OCI-LY7 (cell line): ENCODE measurements around the gene TOP1.

Experiments
- EZH2phosphoT487 ChIP-seq: fragments of 200-600 bp; sonication (generic); IDR thresholded peaks from 2 replicates; pipeline ENCODE4 v1.6.1; 2018; ENCODE audit warnings: low read depth, borderline replicate concordance, mild to moderate bottlenecking, mixed run types, antibody characterized with exemption, low read length, moderate library complexity, mixed read lengths
- TF ChIP-seq, protein P1 (sequence below): fragments of 200-600 bp; sonication (generic); conservative IDR thresholded peaks from 2 replicates; pipeline ENCODE4 v1.5.1; 2014; ENCODE audit warnings: mild to moderate bottlenecking, antibody characterized with exemption, low read length, moderate library complexity, mixed read lengths

DNA sequence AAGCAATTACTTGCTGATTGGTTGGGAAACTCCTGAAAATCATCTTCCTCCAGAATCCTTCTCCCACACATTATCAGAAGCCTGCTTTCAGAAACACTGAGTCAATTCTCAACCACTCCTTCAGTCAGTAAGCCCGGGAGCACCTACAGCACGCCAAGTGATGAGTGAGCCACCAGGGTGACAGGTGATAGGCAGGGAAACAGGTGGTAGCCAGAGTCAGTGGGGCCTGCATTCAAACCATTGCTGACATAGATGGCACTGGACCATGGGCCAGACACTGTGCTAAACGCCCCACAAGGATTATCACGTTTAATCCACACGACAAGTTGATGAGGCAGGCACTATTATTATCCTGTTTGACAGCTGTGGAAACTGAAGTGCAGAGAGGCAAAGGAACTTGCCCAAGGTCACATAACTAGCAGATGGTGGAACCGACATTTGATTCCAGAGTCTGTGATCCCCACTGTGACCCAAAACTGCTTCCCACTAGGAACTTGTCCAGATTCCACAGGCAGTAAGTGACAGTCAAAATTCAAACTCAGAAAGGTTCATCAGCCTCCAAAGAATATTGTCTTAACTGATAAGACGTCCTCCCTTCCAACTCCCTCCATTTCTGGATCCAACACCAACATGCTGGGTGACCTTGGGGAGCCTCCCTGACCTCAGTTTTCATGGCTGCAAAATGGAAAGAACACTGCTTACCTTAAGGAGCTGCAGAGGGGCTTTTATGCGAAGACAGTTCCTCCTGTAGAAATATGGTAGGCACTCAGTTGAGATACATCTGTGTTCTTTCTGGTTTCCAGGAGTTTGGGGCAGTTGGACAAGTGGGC lies 23.9 kb upstream of the TOP1 start:
- TF ChIP-seq EZH2phosphoT487, result no peak
- TF ChIP-seq, protein P1, sequence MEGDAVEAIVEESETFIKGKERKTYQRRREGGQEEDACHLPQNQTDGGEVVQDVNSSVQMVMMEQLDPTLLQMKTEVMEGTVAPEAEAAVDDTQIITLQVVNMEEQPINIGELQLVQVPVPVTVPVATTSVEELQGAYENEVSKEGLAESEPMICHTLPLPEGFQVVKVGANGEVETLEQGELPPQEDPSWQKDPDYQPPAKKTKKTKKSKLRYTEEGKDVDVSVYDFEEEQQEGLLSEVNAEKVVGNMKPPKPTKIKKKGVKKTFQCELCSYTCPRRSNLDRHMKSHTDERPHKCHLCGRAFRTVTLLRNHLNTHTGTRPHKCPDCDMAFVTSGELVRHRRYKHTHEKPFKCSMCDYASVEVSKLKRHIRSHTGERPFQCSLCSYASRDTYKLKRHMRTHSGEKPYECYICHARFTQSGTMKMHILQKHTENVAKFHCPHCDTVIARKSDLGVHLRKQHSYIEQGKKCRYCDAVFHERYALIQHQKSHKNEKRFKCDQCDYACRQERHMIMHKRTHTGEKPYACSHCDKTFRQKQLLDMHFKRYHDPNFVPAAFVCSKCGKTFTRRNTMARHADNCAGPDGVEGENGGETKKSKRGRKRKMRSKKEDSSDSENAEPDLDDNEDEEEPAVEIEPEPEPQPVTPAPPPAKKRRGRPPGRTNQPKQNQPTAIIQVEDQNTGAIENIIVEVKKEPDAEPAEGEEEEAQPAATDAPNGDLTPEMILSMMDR, result no peak
